HepG2 (cell line): Measurements from ENCODE around the gene SYNM. TPM values are rescaled to one million over a fixed set of nuclear protein-coding genes. Genes with fewer than 3 reads are reported as not detected.
A peak's percentile ranks its signal among the peaks of the same experiment; 100 is the strongest.

Experiments used
- CCAR2 ChIP-seq: fragments of 200-400 bp; formaldehyde crosslinking; optimal IDR thresholded peaks from 2 replicates; pipeline ENCODE3; 2018; ENCODE audit warnings: low read depth, mild to moderate bottlenecking, low read length, moderate library complexity
- FOXJ3 ChIP-seq: sonication (generic); formaldehyde crosslinking; IDR thresholded peaks from 2 replicates; pipeline ENCODE4 v1.4.0; 2020; ENCODE audit warnings: missing genetic modification reagents, mild to moderate bottlenecking, borderline replicate concordance
- FOXO1 ChIP-seq: sonication (generic); formaldehyde crosslinking; IDR thresholded peaks from 2 replicates; pipeline ENCODE4 v1.4.0; 2020; ENCODE audit warnings: missing genetic modification reagents
- GATA4 ChIP-seq: sonication (generic); IDR thresholded peaks from 2 replicates; pipeline ENCODE4 v1.6.1; 2016; ENCODE audit warnings: antibody characterized with exemption, low read depth, borderline replicate concordance
- HIVEP1 ChIP-seq: sonication (generic); formaldehyde crosslinking; IDR thresholded peaks from 2 replicates; pipeline ENCODE4 v1.4.0; 2020; ENCODE audit warnings: mild to moderate bottlenecking, missing genetic modification reagents
- HOXA5 ChIP-seq: sonication (generic); formaldehyde crosslinking; IDR thresholded peaks from 2 replicates; pipeline ENCODE4 v1.4.0; 2020; ENCODE audit warnings: missing genetic modification reagents
- ISL2 ChIP-seq: sonication (generic); formaldehyde crosslinking; IDR thresholded peaks from 2 replicates; pipeline ENCODE4 v1.5.0; 2020; ENCODE audit warnings: missing genetic modification reagents
- KLF6 ChIP-seq: IDR thresholded peaks from 2 replicates; pipeline ENCODE4 v1.8.0; 2016; ENCODE audit warnings: missing biosample characterization, missing genetic modification reagents
- NFYC ChIP-seq: IDR thresholded peaks from 2 replicates; pipeline ENCODE4 v1.6.1; 2016; ENCODE audit warnings: missing genetic modification reagents, missing compliant biosample characterization
- PHB2 ChIP-seq: fragments of 450-650 bp; IDR thresholded peaks from 2 replicates; pipeline ENCODE4 v1.6.1; 2018; ENCODE audit not compliant: partially characterized antibody
- RFXAP ChIP-seq: sonication (generic); formaldehyde crosslinking; IDR thresholded peaks from 2 replicates; pipeline ENCODE4 v1.4.0; 2020; ENCODE audit warnings: missing genetic modification reagents, borderline replicate concordance
- SNAI1 ChIP-seq: sonication (generic); formaldehyde crosslinking; IDR thresholded peaks from 2 replicates; pipeline ENCODE4 v1.5.0; 2020; ENCODE audit warnings: mild to moderate bottlenecking, missing genetic modification reagents, borderline replicate concordance
- ZBTB25 ChIP-seq: IDR thresholded peaks from 2 replicates; pipeline ENCODE4 v1.6.1; 2018; ENCODE audit warnings: missing genetic modification reagents
- ZNF138 ChIP-seq: sonication (generic); formaldehyde crosslinking; IDR thresholded peaks from 2 replicates; pipeline ENCODE4 v1.5.0; 2020; ENCODE audit warnings: mild to moderate bottlenecking, low read depth, missing genetic modification reagents
- ZNF446 ChIP-seq: sonication (generic); formaldehyde crosslinking; IDR thresholded peaks from 2 replicates; pipeline ENCODE4 v1.5.0; 2020; ENCODE audit warnings: mild to moderate bottlenecking, missing genetic modification reagents
- ZNF598 ChIP-seq: sonication (generic); formaldehyde crosslinking; IDR thresholded peaks from 2 replicates; pipeline ENCODE4 v1.5.1; 2020; ENCODE audit warnings: mild to moderate bottlenecking, missing genetic modification reagents, borderline replicate concordance
- ZNF619 ChIP-seq: sonication (generic); formaldehyde crosslinking; IDR thresholded peaks from 2 replicates; pipeline ENCODE4 v1.4.0; 2020; ENCODE audit warnings: mild to moderate bottlenecking, missing genetic modification reagents
- ZNF713 ChIP-seq: sonication (generic); formaldehyde crosslinking; IDR thresholded peaks from 2 replicates; pipeline ENCODE4 v1.4.0; 2020; ENCODE audit warnings: mild to moderate bottlenecking, missing genetic modification reagents
- ZNF777 ChIP-seq: sonication (generic); formaldehyde crosslinking; IDR thresholded peaks from 2 replicates; pipeline ENCODE4 v1.4.0; 2020; ENCODE audit warnings: missing genetic modification reagents
- polyA plus RNA-seq, 8 experiments: library from polyadenylated mRNA; depleted of rRNA in 3 of 8; stranded (reverse) in 7 of 8; unstranded in 1 of 8; fragments of >200 nt; fragmentation: Illumina TruSeq in 4 of 8; extraction: Trizol in 4 of 8; gene quantifications; 2 replicates each; pipeline versions ENCODE4 v1.2.1 to v1.2.3, GENCODE V29; 2011 to 2016; ENCODE audit warnings: low read depth in 4 of 8, missing spikeins in 1 of 8, mixed read lengths in 1 of 8; ENCODE audit not compliant: insufficient read depth in 1 of 8
- total RNA-seq, 5 experiments: library from RNA; depleted of rRNA; stranded (reverse); fragments of >200 nt; fragmentation: Illumina TruSeq; extraction: Trizol; gene quantifications; 2 replicates each; pipeline ENCODE4 v1.2.3, GENCODE V29; 2016; ENCODE audit warnings: low read depth in 1 of 5
- TF ChIP-seq, protein P1 (sequence below): sonication (generic); formaldehyde crosslinking; IDR thresholded peaks from 2 replicates; pipeline ENCODE4 v1.4.0; 2020; ENCODE audit warnings: mild to moderate bottlenecking, missing genetic modification reagents
- TF ChIP-seq, protein P2 (sequence below): sonication (generic); formaldehyde crosslinking; IDR thresholded peaks from 2 replicates; pipeline ENCODE4 v1.8.0; 2022; ENCODE audit warnings: missing genetic modification reagents, mild to moderate bottlenecking, inconsistent platforms, borderline replicate concordance

SYNM gene
- total and polyA plus RNA-seq, 2 of the 13 experiments (the other 11 are each of a cell fraction or from before 2014, with no cell fraction given), result 1.1 to 3.7 TPM

DNA sequence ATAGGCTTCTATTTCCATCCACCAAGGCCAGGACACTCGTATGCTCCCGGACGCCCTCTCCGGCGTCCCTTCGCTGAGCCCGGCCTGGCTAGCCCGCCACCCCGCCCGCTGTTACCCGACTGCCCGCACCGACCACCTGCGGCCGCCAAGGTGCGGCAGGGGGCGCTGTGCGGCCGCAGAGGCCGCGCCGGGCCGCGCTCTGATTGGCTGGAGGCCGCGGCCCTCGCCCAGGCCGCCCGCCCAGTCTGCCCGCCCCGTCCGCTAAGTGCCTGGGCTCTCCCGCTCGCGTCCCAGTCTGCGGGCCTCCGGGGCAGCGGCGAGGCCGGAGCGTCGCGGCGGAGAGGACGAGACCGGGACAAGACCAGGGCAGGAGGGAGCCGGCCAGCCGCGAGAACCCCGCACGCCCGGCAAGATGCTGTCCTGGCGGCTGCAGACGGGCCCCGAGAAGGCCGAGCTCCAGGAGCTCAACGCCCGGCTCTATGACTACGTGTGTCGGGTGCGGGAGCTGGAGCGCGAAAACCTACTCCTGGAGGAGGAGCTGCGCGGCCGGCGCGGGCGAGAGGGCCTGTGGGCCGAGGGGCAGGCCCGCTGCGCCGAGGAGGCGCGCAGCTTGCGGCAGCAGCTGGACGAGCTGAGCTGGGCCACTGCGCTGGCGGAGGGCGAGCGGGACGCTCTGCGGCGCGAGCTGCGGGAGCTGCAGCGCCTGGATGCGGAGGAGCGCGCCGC is at the start of gene SYNM (continued):
- TF ChIP-seq ZNF446, result peak; percentile 89; the same call in 1 of the 2 replicates
- TF ChIP-seq ZNF598, result no peak; the same call in 1 of the 2 replicates
- TF ChIP-seq ZNF713 (CRISPR knock-in tag), result no peak
- TF ChIP-seq, protein P1, sequence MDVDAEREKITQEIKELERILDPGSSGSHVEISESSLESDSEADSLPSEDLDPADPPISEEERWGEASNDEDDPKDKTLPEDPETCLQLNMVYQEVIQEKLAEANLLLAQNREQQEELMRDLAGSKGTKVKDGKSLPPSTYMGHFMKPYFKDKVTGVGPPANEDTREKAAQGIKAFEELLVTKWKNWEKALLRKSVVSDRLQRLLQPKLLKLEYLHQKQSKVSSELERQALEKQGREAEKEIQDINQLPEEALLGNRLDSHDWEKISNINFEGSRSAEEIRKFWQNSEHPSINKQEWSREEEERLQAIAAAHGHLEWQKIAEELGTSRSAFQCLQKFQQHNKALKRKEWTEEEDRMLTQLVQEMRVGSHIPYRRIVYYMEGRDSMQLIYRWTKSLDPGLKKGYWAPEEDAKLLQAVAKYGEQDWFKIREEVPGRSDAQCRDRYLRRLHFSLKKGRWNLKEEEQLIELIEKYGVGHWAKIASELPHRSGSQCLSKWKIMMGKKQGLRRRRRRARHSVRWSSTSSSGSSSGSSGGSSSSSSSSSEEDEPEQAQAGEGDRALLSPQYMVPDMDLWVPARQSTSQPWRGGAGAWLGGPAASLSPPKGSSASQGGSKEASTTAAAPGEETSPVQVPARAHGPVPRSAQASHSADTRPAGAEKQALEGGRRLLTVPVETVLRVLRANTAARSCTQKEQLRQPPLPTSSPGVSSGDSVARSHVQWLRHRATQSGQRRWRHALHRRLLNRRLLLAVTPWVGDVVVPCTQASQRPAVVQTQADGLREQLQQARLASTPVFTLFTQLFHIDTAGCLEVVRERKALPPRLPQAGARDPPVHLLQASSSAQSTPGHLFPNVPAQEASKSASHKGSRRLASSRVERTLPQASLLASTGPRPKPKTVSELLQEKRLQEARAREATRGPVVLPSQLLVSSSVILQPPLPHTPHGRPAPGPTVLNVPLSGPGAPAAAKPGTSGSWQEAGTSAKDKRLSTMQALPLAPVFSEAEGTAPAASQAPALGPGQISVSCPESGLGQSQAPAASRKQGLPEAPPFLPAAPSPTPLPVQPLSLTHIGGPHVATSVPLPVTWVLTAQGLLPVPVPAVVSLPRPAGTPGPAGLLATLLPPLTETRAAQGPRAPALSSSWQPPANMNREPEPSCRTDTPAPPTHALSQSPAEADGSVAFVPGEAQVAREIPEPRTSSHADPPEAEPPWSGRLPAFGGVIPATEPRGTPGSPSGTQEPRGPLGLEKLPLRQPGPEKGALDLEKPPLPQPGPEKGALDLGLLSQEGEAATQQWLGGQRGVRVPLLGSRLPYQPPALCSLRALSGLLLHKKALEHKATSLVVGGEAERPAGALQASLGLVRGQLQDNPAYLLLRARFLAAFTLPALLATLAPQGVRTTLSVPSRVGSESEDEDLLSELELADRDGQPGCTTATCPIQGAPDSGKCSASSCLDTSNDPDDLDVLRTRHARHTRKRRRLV (CRISPR knock-in tag), result no peak
- TF ChIP-seq ZNF619, result no peak
- TF ChIP-seq ZBTB25 (CRISPR knock-in tag), result peak; percentile 53; the same call in 1 of the 2 replicates
- TF ChIP-seq, protein P2, sequence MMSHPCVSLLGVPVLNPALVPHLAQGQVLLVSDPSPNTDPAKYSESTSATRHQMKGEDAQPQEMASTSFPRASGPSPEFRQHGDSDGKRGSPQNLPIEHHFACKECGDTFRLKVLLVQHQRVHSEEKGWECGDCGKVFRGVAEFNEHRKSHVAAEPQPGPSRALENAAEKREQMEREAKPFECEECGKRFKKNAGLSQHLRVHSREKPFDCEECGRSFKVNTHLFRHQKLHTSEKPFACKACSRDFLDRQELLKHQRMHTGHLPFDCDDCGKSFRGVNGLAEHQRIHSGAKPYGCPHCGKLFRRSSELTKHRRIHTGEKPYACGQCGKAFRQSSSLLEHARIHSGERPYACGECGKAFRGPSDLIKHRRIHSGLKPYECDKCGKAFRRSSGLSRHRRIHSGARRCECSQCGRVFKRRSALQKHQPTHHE (CRISPR knock-in tag), result no peak
- no peak for TF ChIP-seq KLF6 (CRISPR knock-in tag)
- TF ChIP-seq GATA4, result no peak
- no peak for TF ChIP-seq FOXJ3 (CRISPR knock-in tag)
- TF ChIP-seq ISL2 (CRISPR knock-in tag), result peak; percentile 44; the same call in 1 of the 2 replicates
- no peak for TF ChIP-seq SNAI1 (CRISPR knock-in tag)
- TF ChIP-seq RFXAP (CRISPR knock-in tag), result 0 out of 2 replicates have a peak, but pooled peaks have one; percentile 57
- peak; percentile 99 for TF ChIP-seq ZNF777
- TF ChIP-seq FOXO1 (CRISPR knock-in tag), result no peak
- TF ChIP-seq HIVEP1 (CRISPR knock-in tag), result no peak
- TF ChIP-seq CCAR2, result no peak
- peak; percentile 72; the same call in 1 of the 2 replicates for TF ChIP-seq ZNF138 (CRISPR knock-in tag)
- TF ChIP-seq NFYC (CRISPR knock-in tag), result peak; percentile 65
- no peak for TF ChIP-seq PHB2
- peak; percentile 54; the same call in 1 of the 2 replicates for TF ChIP-seq HOXA5 (CRISPR knock-in tag)
